Measurements from ENCODE around the gene ATP10B.

DNA sequence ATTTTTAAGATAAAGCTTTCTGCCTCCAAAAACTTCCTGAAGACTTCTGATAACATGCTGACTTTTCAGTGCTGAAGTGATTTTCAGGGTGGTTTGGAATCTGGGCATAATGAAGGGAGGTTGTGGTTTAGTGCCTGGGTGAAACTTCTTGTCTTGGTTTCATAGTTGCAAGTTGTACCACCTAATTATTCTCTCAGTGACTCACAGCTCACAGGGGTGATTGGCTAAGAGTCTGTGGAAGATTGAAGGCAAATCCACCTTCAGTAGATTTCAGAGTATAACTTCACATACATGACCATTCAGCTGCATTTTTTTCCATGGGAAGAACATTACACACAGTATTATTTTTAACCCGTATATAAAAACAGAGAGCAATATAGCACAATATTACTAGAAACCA lies 230.5 kb downstream of the ATP10B start:
- TF ChIP-seq, protein P1, sequence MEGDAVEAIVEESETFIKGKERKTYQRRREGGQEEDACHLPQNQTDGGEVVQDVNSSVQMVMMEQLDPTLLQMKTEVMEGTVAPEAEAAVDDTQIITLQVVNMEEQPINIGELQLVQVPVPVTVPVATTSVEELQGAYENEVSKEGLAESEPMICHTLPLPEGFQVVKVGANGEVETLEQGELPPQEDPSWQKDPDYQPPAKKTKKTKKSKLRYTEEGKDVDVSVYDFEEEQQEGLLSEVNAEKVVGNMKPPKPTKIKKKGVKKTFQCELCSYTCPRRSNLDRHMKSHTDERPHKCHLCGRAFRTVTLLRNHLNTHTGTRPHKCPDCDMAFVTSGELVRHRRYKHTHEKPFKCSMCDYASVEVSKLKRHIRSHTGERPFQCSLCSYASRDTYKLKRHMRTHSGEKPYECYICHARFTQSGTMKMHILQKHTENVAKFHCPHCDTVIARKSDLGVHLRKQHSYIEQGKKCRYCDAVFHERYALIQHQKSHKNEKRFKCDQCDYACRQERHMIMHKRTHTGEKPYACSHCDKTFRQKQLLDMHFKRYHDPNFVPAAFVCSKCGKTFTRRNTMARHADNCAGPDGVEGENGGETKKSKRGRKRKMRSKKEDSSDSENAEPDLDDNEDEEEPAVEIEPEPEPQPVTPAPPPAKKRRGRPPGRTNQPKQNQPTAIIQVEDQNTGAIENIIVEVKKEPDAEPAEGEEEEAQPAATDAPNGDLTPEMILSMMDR (IDR thresholded peaks at IDR 0.05) = no peak
- TF ChIP-seq POLR2A (IDR thresholded peaks at IDR 0.05) = no peak
